ENCODE results near the gene PDZRN3. TPM values are rescaled to one million over a fixed set of nuclear protein-coding genes. Genes with fewer than 3 reads are reported as not detected.

PDZRN3 gene
- total RNA-seq, 2 experiments from 2014 or later: not detected

- ChIA-PET POLR2A (no interaction called here), CTCF (no interaction called here)
- no peak for ATAC-seq
- no peaks in the 10 kb centered on the region for H3K27me3 Mint-ChIP-seq
- no peaks in the 10 kb centered on the region for H3K4me1 Mint-ChIP-seq (ENCODE audit: low read depth)
- intact Hi-C loops (cut with micrococcal nuclease): no loop called here
- H3K4me3 Mint-ChIP-seq: no peak overlapping the region
- no peaks in the 10 kb centered on the region for H3K36me3 Mint-ChIP-seq (ENCODE audit: low read depth)
- no peaks in the 10 kb centered on the region for H3K9me3 Mint-ChIP-seq
- DNase-seq: no peak
- no peak for TF ChIP-seq CTCF (IDR thresholded peaks at IDR 0.05)
- no peak overlapping the region for H3K27ac Mint-ChIP-seq
These were observed 33.4 kb downstream of the PDZRN3 start for GRCh38 chr3:73591286-73591800.

GRCh38 chr3:73586628-73587027 is 38.1 kb downstream of the PDZRN3 start:
- intact Hi-C loops (cut with micrococcal nuclease): no loop called here
- H3K4me1 Mint-ChIP-seq (ENCODE audit: low read depth): no peaks in the 10 kb centered on the region
- no peak for DNase-seq
- no peaks in the 10 kb centered on the region for H3K27me3 Mint-ChIP-seq
- no peaks in the 10 kb centered on the region for H3K36me3 Mint-ChIP-seq (ENCODE audit: low read depth)
- H3K27ac Mint-ChIP-seq: no peak overlapping the region
- CTCF ChIA-PET: no interaction called here
- no peak for ATAC-seq
- TF ChIP-seq CTCF (IDR thresholded peaks at IDR 0.05): no peak
- H3K9me3 Mint-ChIP-seq: no peaks in the 10 kb centered on the region
- POLR2A ChIA-PET: no interaction called here
- no peak overlapping the region for H3K4me3 Mint-ChIP-seq

- Mint-ChIP-seq H3K27me3 (no peaks in the 10 kb centered on the region), H3K27ac (no peak overlapping the region), H3K4me3 (no peak overlapping the region), H3K4me1 (ENCODE audit: low read depth) (no peaks in the 10 kb centered on the region), H3K9me3 (no peaks in the 10 kb centered on the region), H3K36me3 (ENCODE audit: low read depth) (no peaks in the 10 kb centered on the region)
- ATAC-seq (no peak), DNase-seq (no peak)
- ChIA-PET CTCF (no interaction called here), POLR2A (no interaction called here)
- intact Hi-C loops (cut with micrococcal nuclease): no loop called here
- no peak for TF ChIP-seq CTCF (IDR thresholded peaks at IDR 0.05)
These were observed 38.6 kb downstream of the PDZRN3 start for GRCh38 chr3:73586190-73586589.

GRCh38 chr3:73584873-73585272 is 39.9 kb downstream of the PDZRN3 start:
- H3K4me3 Mint-ChIP-seq: no peak overlapping the region
- POLR2A ChIA-PET: interaction anchor here (0.6 to 0.8 kb wide), 2 partner anchors 10 to 666 kb away, joined by 3 to 5 read pairs; no protein-coding TSS in a partner anchor

GRCh38 chr3:73582535-73582934 is 42.2 kb downstream of the PDZRN3 start:
- no peak overlapping the region for H3K4me3 Mint-ChIP-seq
- H3K4me1 Mint-ChIP-seq (ENCODE audit: low read depth): no peaks in the 10 kb centered on the region
- intact Hi-C loops (cut with micrococcal nuclease): no loop called here
- H3K9me3 Mint-ChIP-seq: no peaks in the 10 kb centered on the region
- ATAC-seq (no peak), DNase-seq (no peak)
- no peak overlapping the region for H3K27ac Mint-ChIP-seq
- H3K27me3 Mint-ChIP-seq: no peaks in the 10 kb centered on the region
- ChIA-PET POLR2A (interaction anchor here (0.6 kb wide), 1 partner anchor 18 kb away, joined by 3 read pairs; no protein-coding TSS in a partner anchor), CTCF (no interaction called here)
- TF ChIP-seq CTCF (IDR thresholded peaks at IDR 0.05): no peak
- H3K36me3 Mint-ChIP-seq (ENCODE audit: low read depth): no peaks in the 10 kb centered on the region

More at GRCh38 chr3:73584873-73585272, 39.9 kb downstream of the PDZRN3 start:
- intact Hi-C loops (cut with micrococcal nuclease): no loop called here
- DNase-seq: no peak
- Mint-ChIP-seq H3K36me3 (ENCODE audit: low read depth) (no peaks in the 10 kb centered on the region), H3K27ac (no peak overlapping the region), H3K27me3 (no peaks in the 10 kb centered on the region), H3K4me1 (ENCODE audit: low read depth) (no peaks in the 10 kb centered on the region), H3K9me3 (no peaks in the 10 kb centered on the region)
- TF ChIP-seq CTCF (IDR thresholded peaks at IDR 0.05): no peak
- ATAC-seq: no peak
- CTCF ChIA-PET: no interaction called here

Measured in activated CD8-positive, alpha-beta T cell treated with anti-CD3 and anti-CD28 coated beads for 36 hours (primary cell).